H9 (cell line): ENCODE results near the gene ARHGEF17. TPM values are rescaled to one million over a fixed set of nuclear protein-coding genes. Genes with fewer than 3 reads are reported as not detected.

Source experiments
- DNase-seq: peaks from one replicate; pipeline ENCODE4 v3.0.0-alpha.2; 2017
- H2AFZ ChIP-seq: one replicate; pipeline ENCODE4 v1.6.1; 2013; ENCODE audit warnings: mild to moderate bottlenecking, low read length, control low read depth, moderate library complexity
- H2AK5ac ChIP-seq: 2 replicates; pipeline ENCODE4 v1.6.1; 2013; ENCODE audit warnings: low read length, control low read depth, mixed read lengths; ENCODE audit not compliant: insufficient read length
- H2BK120ac ChIP-seq: one replicate; pipeline ENCODE4 v1.6.1; 2013; ENCODE audit warnings: low read depth, mild to moderate bottlenecking, low read length, control low read depth, inconsistent platforms; ENCODE audit not compliant: poor library complexity, severe bottlenecking
- H2BK12ac ChIP-seq: 2 replicates; pipeline ENCODE4 v1.6.1; 2013; ENCODE audit warnings: low read length, control low read depth, mixed read lengths, low read depth; ENCODE audit not compliant: insufficient read length
- H2BK15ac ChIP-seq: 2 replicates; pipeline ENCODE4 v1.6.1; 2013; ENCODE audit warnings: low read depth, low read length, control low read depth
- H2BK20ac ChIP-seq: one replicate; pipeline ENCODE4 v1.6.1; 2013; ENCODE audit warnings: low read depth, mild to moderate bottlenecking, low read length, control low read depth, inconsistent platforms; ENCODE audit not compliant: poor library complexity, severe bottlenecking
- H2BK5ac ChIP-seq: 2 replicates; pipeline ENCODE4 v1.6.1; 2013; ENCODE audit warnings: low read length, control low read depth, mixed read lengths; ENCODE audit not compliant: insufficient read length
- H3K14ac ChIP-seq: 2 replicates; pipeline ENCODE4 v1.6.1; 2013; ENCODE audit warnings: low read length, control low read depth; ENCODE audit not compliant: insufficient read depth
- H3K18ac ChIP-seq: 2 replicates; pipeline ENCODE4 v1.6.1; 2013; ENCODE audit warnings: low read depth, mild to moderate bottlenecking, mixed read lengths, low read length, control low read depth; ENCODE audit not compliant: insufficient read length
- H3K23ac ChIP-seq: 2 replicates; pipeline ENCODE4 v1.6.1; 2013; ENCODE audit warnings: low read length, control low read depth, mixed read lengths, low read depth; ENCODE audit not compliant: insufficient read length
- H3K23me2 ChIP-seq: 2 replicates; pipeline ENCODE4 v1.6.1; 2013; ENCODE audit warnings: low read depth, mild to moderate bottlenecking, mixed read lengths, low read length, control low read depth; ENCODE audit not compliant: insufficient read length, poor library complexity, severe bottlenecking
- H3K27ac ChIP-seq: 2 replicates; pipeline ENCODE4 v1.5.1; 2013; ENCODE audit warnings: low read length, control low read depth, mixed read lengths, low read depth; ENCODE audit not compliant: insufficient read length
- H3K27me3 ChIP-seq: 2 replicates; pipeline ENCODE4 v1.6.1; 2013; ENCODE audit warnings: low read length, control low read depth, inconsistent platforms; ENCODE audit not compliant: insufficient read depth
- H3K4ac ChIP-seq: 2 replicates; pipeline ENCODE4 v1.6.1; 2013; ENCODE audit warnings: low read depth, mild to moderate bottlenecking, control low read depth, inconsistent platforms, low read length, moderate library complexity
- H3K4me1 ChIP-seq: 2 replicates; pipeline ENCODE4 v1.6.1; 2013; ENCODE audit warnings: low read length, control low read depth, inconsistent platforms; ENCODE audit not compliant: insufficient read depth
- H3K4me2 ChIP-seq: 2 replicates; pipeline ENCODE4 v1.6.1; 2013; ENCODE audit warnings: low read length, control low read depth, mixed read lengths; ENCODE audit not compliant: insufficient read length, insufficient read depth
- H3K56ac ChIP-seq: 2 replicates; pipeline ENCODE4 v1.6.1; 2013; ENCODE audit warnings: low read depth, mild to moderate bottlenecking, mixed read lengths, low read length, control low read depth; ENCODE audit not compliant: insufficient read length
- H3K79me1 ChIP-seq: 2 replicates; pipeline ENCODE4 v1.6.1; 2013; ENCODE audit warnings: low read depth, mild to moderate bottlenecking, moderate library complexity, low read length, control low read depth, inconsistent platforms; ENCODE audit not compliant: insufficient read depth, poor library complexity, severe bottlenecking
- H3K79me2 ChIP-seq: 2 replicates; pipeline ENCODE4 v1.6.1; 2013; ENCODE audit warnings: low read length, control low read depth, inconsistent platforms; ENCODE audit not compliant: insufficient read depth
- H3K9ac ChIP-seq: 2 replicates; pipeline ENCODE4 v1.6.1; 2013; ENCODE audit warnings: low read length, control low read depth, mixed read lengths; ENCODE audit not compliant: insufficient read length; ENCODE audit errors: extremely low read depth
- H3K9me3 ChIP-seq: one replicate; pipeline ENCODE4 v1.6.1; 2013; ENCODE audit warnings: low read depth, low read length, inconsistent platforms; ENCODE audit not compliant: control insufficient read depth
- H3T11ph ChIP-seq: one replicate; pipeline ENCODE4 v1.6.1; 2013; ENCODE audit warnings: mild to moderate bottlenecking, low read length, control low read depth, inconsistent platforms
- H4K20me1 ChIP-seq: one replicate; pipeline ENCODE4 v1.6.1; 2013; ENCODE audit not compliant: control insufficient read depth, insufficient read length, insufficient read depth
- H4K5ac ChIP-seq: 2 replicates; pipeline ENCODE4 v1.6.1; 2013; ENCODE audit warnings: low read depth, mild to moderate bottlenecking, mixed read lengths, low read length, control low read depth; ENCODE audit not compliant: insufficient read length
- H4K8ac ChIP-seq: replicated peaks from 2 replicates; pipeline ENCODE4 v1.6.1; 2013; ENCODE audit warnings: low read length, control low read depth, mixed read lengths, low read depth; ENCODE audit not compliant: insufficient read length
- H4K91ac ChIP-seq: 2 replicates; pipeline ENCODE4 v1.6.1; 2013; ENCODE audit warnings: low read depth, mild to moderate bottlenecking, moderate library complexity, mixed read lengths, low read length, control low read depth; ENCODE audit not compliant: insufficient read length
- H3K27ac Mint-ChIP-seq, 3 experiments: 2 replicates in 2 of 3; 3 replicates in 1 of 3; pipeline ENCODE4 v1.8.0; 2020 to 2021; ENCODE audit warnings: mixed read lengths in 3 of 3, mild to moderate bottlenecking in 1 of 3, moderate library complexity in 1 of 3
- H3K27me3 Mint-ChIP-seq: 2 replicates; pipeline ENCODE4 v1.8.0; 2021; ENCODE audit warnings: low read depth, mild to moderate bottlenecking, moderate library complexity, mixed read lengths
- H3K36me3 Mint-ChIP-seq, 3 experiments: 2 replicates in 2 of 3; 3 replicates in 1 of 3; pipeline ENCODE4 v1.8.0; 2020 to 2021; ENCODE audit warnings: low read depth in 3 of 3, mixed read lengths in 3 of 3; ENCODE audit not compliant: insufficient read depth in 1 of 3
- H3K4me1 Mint-ChIP-seq, 2 experiments: 2 replicates each; pipeline ENCODE4 v1.8.0; 2020; ENCODE audit warnings: mixed read lengths in 2 of 2
- H3K4me3 Mint-ChIP-seq, 2 experiments: 2 replicates in 1 of 2; 3 replicates in 1 of 2; pipeline ENCODE4 v1.8.0; 2020 to 2021; ENCODE audit warnings: mild to moderate bottlenecking in 2 of 2, mixed read lengths in 2 of 2, moderate library complexity in 1 of 2
- H3K9me3 Mint-ChIP-seq, 2 experiments: 2 replicates in 1 of 2; 3 replicates in 1 of 2; pipeline ENCODE4 v1.8.0; 2020; ENCODE audit warnings: mild to moderate bottlenecking in 2 of 2, mixed read lengths in 2 of 2, moderate library complexity in 1 of 2
- WGBS: extraction: QIAGEN DNeasy Blood & Tissue Kit; methylation state at CpG from one replicate; pipeline ENCODE4 v1.1.7; 2013; ENCODE audit warnings: missing lambda C conversion rate, low lambda C conversion rate, mixed read lengths; ENCODE audit not compliant: insufficient read length; ENCODE audit errors: extremely low coverage; 5-methylcytosine and 5-hydroxymethylcytosine counted together
- total RNA-seq: library from RNA; stranded (reverse); gene quantifications from 2 replicates; pipeline ENCODE4 v1.2.1, GENCODE V29; 2021
- TF ChIP-seq, protein P1 (sequence below): fragments of 200-600 bp; sonication (generic); conservative IDR thresholded peaks from 3 replicates; pipeline ENCODE4 v1.8.0; 2021; ENCODE audit warnings: antibody characterized with exemption, mild to moderate bottlenecking

The ARHGEF17 gene
- total RNA-seq, 1 experiment from 2014 or later: 7.4 TPM

DNA sequence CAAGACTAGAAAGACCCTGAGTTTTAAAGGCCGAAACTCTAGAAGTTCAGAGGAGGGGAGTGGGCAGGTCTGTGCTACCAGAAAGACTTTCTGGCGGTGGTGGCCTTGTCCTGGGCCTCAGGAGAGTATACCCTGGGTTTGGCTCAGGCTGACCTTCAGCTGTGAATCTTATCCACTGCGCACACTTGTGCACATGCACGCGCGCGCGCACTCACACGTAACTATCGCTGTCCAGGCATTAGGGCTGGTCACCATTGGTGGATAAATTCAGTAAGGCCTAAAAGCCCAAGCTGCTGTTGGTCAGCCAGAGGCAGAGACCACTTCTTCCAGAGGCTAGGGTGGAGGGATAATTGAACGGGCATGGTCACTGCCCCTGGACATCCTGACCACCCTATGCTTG, 25.1 kb downstream of the ARHGEF17 start:
- Histone ChIP-seq H3K4ac (no peak overlapping the region), H4K20me1 (no peaks in the 10 kb centered on the region), H2BK12ac (no peak overlapping the region), H2BK20ac (no peak overlapping the region), H2AK5ac (no peak overlapping the region), H4K5ac (no peak overlapping the region), H4K8ac (no peak overlapping the region), H2BK120ac (no peak overlapping the region), H3K9me3 (no peaks in the 10 kb centered on the region), H3K79me1 (no peaks in the 10 kb centered on the region), H2BK5ac (no peak overlapping the region), H3K27ac (no peak overlapping the region), H3K14ac (no peak overlapping the region), H3T11ph (no peak overlapping the region), H3K23me2 (no peaks in the 10 kb centered on the region), H2AFZ (no peak overlapping the region), H3K18ac (no peak overlapping the region), H2BK15ac (no peak overlapping the region), H3K27me3 (peaks cover 28% of the 10 kb centered on the region), H3K23ac (no peak overlapping the region), H3K56ac (no peak overlapping the region), H3K9ac (no peak overlapping the region), H3K4me1 (peaks cover 7% of the 10 kb centered on the region; the same call in 1 of the 2 replicates), H4K91ac (no peak overlapping the region), H3K4me2 (no peak overlapping the region), H3K79me2 (no peaks in the 10 kb centered on the region)
- H3K27ac Mint-ChIP-seq: no peak overlapping the region
- DNase-seq: no peak
- H3K36me3 Mint-ChIP-seq: no peaks in the 10 kb centered on the region; a peak in 1 of 7 replicates
- no CpG with 5 or more reads among the region's 11 CpGs for WGBS
- no peaks in the 10 kb centered on the region for H3K9me3 Mint-ChIP-seq
- TF ChIP-seq, protein P1, sequence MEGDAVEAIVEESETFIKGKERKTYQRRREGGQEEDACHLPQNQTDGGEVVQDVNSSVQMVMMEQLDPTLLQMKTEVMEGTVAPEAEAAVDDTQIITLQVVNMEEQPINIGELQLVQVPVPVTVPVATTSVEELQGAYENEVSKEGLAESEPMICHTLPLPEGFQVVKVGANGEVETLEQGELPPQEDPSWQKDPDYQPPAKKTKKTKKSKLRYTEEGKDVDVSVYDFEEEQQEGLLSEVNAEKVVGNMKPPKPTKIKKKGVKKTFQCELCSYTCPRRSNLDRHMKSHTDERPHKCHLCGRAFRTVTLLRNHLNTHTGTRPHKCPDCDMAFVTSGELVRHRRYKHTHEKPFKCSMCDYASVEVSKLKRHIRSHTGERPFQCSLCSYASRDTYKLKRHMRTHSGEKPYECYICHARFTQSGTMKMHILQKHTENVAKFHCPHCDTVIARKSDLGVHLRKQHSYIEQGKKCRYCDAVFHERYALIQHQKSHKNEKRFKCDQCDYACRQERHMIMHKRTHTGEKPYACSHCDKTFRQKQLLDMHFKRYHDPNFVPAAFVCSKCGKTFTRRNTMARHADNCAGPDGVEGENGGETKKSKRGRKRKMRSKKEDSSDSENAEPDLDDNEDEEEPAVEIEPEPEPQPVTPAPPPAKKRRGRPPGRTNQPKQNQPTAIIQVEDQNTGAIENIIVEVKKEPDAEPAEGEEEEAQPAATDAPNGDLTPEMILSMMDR: no peak
- peaks cover 86% of the 10 kb centered on the region for H3K27me3 Mint-ChIP-seq
- peaks cover 42 to 51% of the 10 kb centered on the region in 2 experiments for H3K4me1 Mint-ChIP-seq
- H3K4me3 Mint-ChIP-seq: no peak overlapping the region
